ENCODE results near the gene SLC22A2. TPM values are rescaled to one million over a fixed set of nuclear protein-coding genes. Genes with fewer than 3 reads are reported as not detected.
A peak's percentile ranks its signal among the peaks of the same experiment; 100 is the strongest.

Gene SLC22A2
- total and polyA plus RNA-seq, 10 of the 15 experiments (the other 5 are each of a cell fraction or from before 2014, with no cell fraction given): 0.12 TPM; not detected in 9

DNA sequence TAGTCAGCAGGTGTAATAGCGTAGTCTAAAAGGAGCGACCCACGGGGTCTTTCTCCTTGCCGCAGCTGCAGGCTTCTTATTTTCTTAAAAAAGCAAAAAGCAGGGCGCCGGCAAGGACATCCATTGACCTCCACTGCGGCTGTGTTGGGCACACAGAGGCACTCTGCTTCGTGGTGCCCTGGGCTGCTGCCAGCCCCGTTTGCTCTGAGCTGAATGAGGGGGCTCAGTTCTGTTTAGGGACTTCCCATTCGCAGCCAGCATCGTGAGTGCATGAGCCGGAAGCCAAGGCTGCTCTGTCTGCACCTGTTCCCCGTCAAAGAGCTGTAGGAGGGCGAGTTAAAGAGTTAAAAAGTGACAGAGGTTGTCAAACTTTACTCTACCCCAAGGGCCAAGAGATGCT lies 1.7 kb upstream of the SLC22A2 start:
- no peak overlapping the region for H3K9ac ChIP-seq (ENCODE audit: control insufficient read depth, insufficient read depth, low read length)
- DNase-seq (ENCODE audit: low read depth, low spot score) (no peak), FAIRE-seq (no peak), ATAC-seq (peak; percentile 54)
- no peaks in the 10 kb centered on the region for H4K20me1 ChIP-seq (ENCODE audit: control insufficient read depth, insufficient read depth)
- ChIA-PET CTCF (no interaction called here), SMC1A (ENCODE audit: uncharacterized antibody, unreplicated experiment) (interaction anchor here (0.8 kb wide), 1 partner anchor 15 kb away, joined by 3 read pairs; no protein-coding TSS in a partner anchor), RAD21 (ENCODE audit: unreplicated experiment) (no interaction called here), POLR2A (interaction anchor here (0.6 kb wide), 1 partner anchor 416 kb away, joined by 9 read pairs; no protein-coding TSS in a partner anchor)
- no peaks in the 10 kb centered on the region; a peak in 2 of 4 replicates for H3K27me3 ChIP-seq (replicated peaks in 1 of 2; ENCODE audit: control insufficient read depth in 2 of 2, insufficient read depth in 2 of 2, low read length in 1 of 2)
- 21% methylated on average over 14 of the region's 14 CpGs for WGBS (ENCODE audit: insufficient coverage, insufficient replicate concordance, low lambda C conversion rate, missing lambda C conversion rate)
- BruUV-seq (replicated peaks): no TSS peak
- no peaks in the 10 kb centered on the region for H3K9me3 ChIP-seq (replicated peaks; ENCODE audit: control insufficient read depth, insufficient read depth, low read length)
- in situ Hi-C loops (cut with MboI) (no loop called here), intact Hi-C loops (cut with micrococcal nuclease; ENCODE audit: unreplicated experiment) (no loop called here)
- no peak overlapping the region for H3K4me2 ChIP-seq (ENCODE audit: control insufficient read depth, insufficient read depth)
- no peak overlapping the region for H2AFZ ChIP-seq (ENCODE audit: control insufficient read depth, low read depth, low read length)
- H3K27ac ChIP-seq (ENCODE audit: control insufficient read depth, insufficient read depth): no peak overlapping the region
- H3K4me1 ChIP-seq (ENCODE audit: control insufficient read depth, insufficient read depth, low read length): no peaks in the 10 kb centered on the region
- H3K79me2 ChIP-seq (ENCODE audit: control insufficient read depth, insufficient read depth, low read length): no peaks in the 10 kb centered on the region
- H3K4me3 ChIP-seq: no peak overlapping the region
- H3K36me3 ChIP-seq (ENCODE audit: control insufficient read depth in 2 of 2, insufficient read depth in 2 of 2, low read length in 1 of 2): no peaks in the 10 kb centered on the region
- no peak for TF ChIP-seq BCLAF1 (IDR thresholded peaks at IDR 0.05)
- no peak for TF ChIP-seq CHD2 (IDR thresholded peaks at IDR 0.05; ENCODE audit: borderline replicate concordance, low read depth, low read length)
- TF ChIP-seq EZH2 (IDR thresholded peaks at IDR 0.05; ENCODE audit: borderline replicate concordance, control insufficient read depth, low read depth, low read length): no peak
- no peak for TF ChIP-seq POLR2A (IDR thresholded peaks at IDR 0.05; ENCODE audit: low read depth, low read length)
- TF ChIP-seq STAT3 (IDR thresholded peaks at IDR 0.05; ENCODE audit: low read depth, low read length): no peak
- no peak for TF ChIP-seq POLR2AphosphoS2 (IDR thresholded peaks at IDR 0.05; ENCODE audit: low read depth, low read length)
- no peak for TF ChIP-seq MYC (IDR thresholded peaks at IDR 0.05; ENCODE audit: insufficient read depth, insufficient read length, insufficient replicate concordance, low read length, severe bottlenecking)
- TF ChIP-seq NR2F1 (conservative IDR thresholded peaks at IDR 0.05): no peak
- TF ChIP-seq, protein P1, sequence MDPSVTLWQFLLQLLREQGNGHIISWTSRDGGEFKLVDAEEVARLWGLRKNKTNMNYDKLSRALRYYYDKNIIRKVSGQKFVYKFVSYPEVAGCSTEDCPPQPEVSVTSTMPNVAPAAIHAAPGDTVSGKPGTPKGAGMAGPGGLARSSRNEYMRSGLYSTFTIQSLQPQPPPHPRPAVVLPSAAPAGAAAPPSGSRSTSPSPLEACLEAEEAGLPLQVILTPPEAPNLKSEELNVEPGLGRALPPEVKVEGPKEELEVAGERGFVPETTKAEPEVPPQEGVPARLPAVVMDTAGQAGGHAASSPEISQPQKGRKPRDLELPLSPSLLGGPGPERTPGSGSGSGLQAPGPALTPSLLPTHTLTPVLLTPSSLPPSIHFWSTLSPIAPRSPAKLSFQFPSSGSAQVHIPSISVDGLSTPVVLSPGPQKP (IDR thresholded peaks at IDR 0.05; ENCODE audit: low read depth, low read length): no peak
- no peak for TF ChIP-seq TCF3 (IDR thresholded peaks at IDR 0.05; ENCODE audit: borderline replicate concordance, insufficient read depth, low read depth, low read length)
- TF ChIP-seq BRCA1 (IDR thresholded peaks at IDR 0.05; ENCODE audit: low read depth, low read length): no peak
- TF ChIP-seq NBN (IDR thresholded peaks at IDR 0.05): no peak
- TF ChIP-seq EED (IDR thresholded peaks at IDR 0.05; ENCODE audit: low read depth): no peak
- no peak for TF ChIP-seq BMI1 (IDR thresholded peaks at IDR 0.05; ENCODE audit: borderline replicate concordance)
- no peak for TF ChIP-seq PRDM15 (CRISPR knock-in tag; IDR thresholded peaks at IDR 0.05)
- no peak for TF ChIP-seq SKIL (IDR thresholded peaks at IDR 0.05; ENCODE audit: low read depth, poor library complexity, severe bottlenecking)

Data from GM12878 (cell line).